Measurements from ENCODE around the gene HDAC9.

The HDAC9 gene

DNA sequence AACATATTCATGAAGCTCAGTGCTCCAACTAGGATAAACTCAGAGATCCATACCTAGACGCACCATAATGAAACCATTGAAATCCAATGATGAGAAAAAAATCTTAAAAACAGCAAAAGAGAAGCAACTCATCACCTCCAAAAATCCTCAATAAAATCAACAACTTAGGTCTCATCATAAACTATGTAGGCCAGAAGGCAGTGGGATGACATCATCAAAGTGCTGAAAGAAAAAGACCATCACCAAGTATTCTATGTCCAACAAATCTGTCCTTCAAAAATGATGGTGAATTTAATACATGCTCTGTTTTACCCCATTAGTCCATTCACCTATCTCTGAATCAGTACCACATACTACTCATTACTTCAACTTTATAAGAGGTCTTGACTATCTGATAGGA, 304.4 kb downstream of the HDAC9 start:
- H3K9ac ChIP-seq (ENCODE audit: low read length) = no peak overlapping the region
- H3K4me1 ChIP-seq (ENCODE audit: control insufficient read depth, insufficient read depth, low read length) = no peaks in the 10 kb centered on the region
- H3K9me3 ChIP-seq (ENCODE audit: control insufficient read depth, low read length) = no peaks in the 10 kb centered on the region
- H3K4me3 ChIP-seq (ENCODE audit: low read length) = no peak overlapping the region
- H3K36me3 ChIP-seq (ENCODE audit: control insufficient read depth, insufficient read depth, low read length) = no peaks in the 10 kb centered on the region
- H3K27me3 ChIP-seq (ENCODE audit: control insufficient read depth, insufficient read depth, low read length) = no peaks in the 10 kb centered on the region

DNA sequence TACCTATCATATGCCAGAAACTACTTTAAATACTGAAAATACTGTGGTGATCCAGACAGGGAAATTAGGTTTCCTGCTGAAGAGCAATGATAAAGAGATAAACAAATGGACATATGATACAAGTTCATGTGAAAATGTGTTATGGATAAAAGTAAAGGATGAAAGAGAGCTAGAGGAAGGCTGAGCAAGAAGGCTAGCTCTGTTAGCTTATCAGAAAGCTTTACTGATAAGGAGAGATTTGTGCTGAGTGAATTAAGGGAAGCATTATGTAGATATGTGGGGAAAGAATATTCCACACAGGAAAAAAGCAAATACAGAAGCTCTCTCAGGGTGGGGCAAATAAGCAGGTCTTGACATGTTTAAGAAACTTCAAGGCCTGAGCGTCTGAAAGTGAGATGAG, 308.4 kb downstream of the HDAC9 start:
- Histone ChIP-seq H3K9me3 (ENCODE audit: control insufficient read depth, low read length) (no peaks in the 10 kb centered on the region), H3K4me3 (ENCODE audit: low read length) (no peak overlapping the region), H3K9ac (ENCODE audit: low read length) (no peak overlapping the region), H3K36me3 (ENCODE audit: control insufficient read depth, insufficient read depth, low read length) (no peaks in the 10 kb centered on the region), H3K4me1 (ENCODE audit: control insufficient read depth, insufficient read depth, low read length) (no peaks in the 10 kb centered on the region), H3K27me3 (ENCODE audit: control insufficient read depth, insufficient read depth, low read length) (no peaks in the 10 kb centered on the region)

DNA sequence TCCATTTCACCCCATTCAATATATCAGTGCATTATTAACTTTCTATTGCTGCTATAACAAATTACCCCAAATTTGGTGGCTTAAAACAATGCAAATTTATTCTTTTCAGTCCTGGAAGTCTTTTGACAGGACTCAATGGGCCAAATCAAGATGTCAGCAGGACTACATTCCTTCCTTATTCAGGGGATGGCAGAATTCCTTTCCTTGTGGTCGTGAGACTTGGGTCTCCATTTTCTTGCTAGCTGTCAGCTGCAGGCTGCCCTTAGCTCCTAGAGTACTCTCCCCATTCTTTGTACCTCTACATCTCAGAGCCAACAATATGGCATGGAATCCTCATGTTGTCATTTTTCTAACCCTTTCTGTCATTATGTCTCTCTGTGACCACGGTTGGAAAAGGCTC, 310.6 kb downstream of the HDAC9 start:
- H3K27me3 ChIP-seq (ENCODE audit: control insufficient read depth, insufficient read depth, low read length) = no peaks in the 10 kb centered on the region
- no peak overlapping the region for H3K4me3 ChIP-seq (ENCODE audit: low read length)
- no peaks in the 10 kb centered on the region for H3K9me3 ChIP-seq (ENCODE audit: control insufficient read depth, low read length)
- H3K4me1 ChIP-seq (ENCODE audit: control insufficient read depth, insufficient read depth, low read length) = no peaks in the 10 kb centered on the region
- no peak overlapping the region for H3K9ac ChIP-seq (ENCODE audit: low read length)
- H3K36me3 ChIP-seq (ENCODE audit: control insufficient read depth, insufficient read depth, low read length) = no peaks in the 10 kb centered on the region

DNA sequence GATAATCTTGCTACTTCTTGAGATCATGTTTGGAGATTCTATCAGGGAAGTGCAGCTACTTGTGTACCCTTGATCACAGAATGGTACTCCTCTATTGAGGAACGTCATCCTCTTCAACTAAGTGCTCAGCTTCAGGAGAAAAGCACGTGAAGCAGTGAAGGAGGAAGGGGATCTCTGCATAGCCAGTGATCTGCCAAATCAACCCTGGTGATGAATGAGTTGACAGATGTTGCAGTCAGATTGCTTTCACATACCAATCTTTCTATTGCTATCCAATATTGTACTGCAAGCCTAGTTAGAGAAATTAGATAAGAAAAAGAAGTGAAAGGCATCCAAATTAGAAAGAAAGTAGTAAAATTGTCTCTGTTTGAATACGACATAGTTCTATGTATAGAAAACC, 312.5 kb downstream of the HDAC9 start:
- Histone ChIP-seq H3K4me3 (ENCODE audit: low read length) (no peak overlapping the region), H3K9me3 (ENCODE audit: control insufficient read depth, low read length) (no peaks in the 10 kb centered on the region), H3K27me3 (ENCODE audit: control insufficient read depth, insufficient read depth, low read length) (no peaks in the 10 kb centered on the region), H3K9ac (ENCODE audit: low read length) (no peak overlapping the region), H3K36me3 (ENCODE audit: control insufficient read depth, insufficient read depth, low read length) (no peaks in the 10 kb centered on the region), H3K4me1 (ENCODE audit: control insufficient read depth, insufficient read depth, low read length) (no peaks in the 10 kb centered on the region)

DNA sequence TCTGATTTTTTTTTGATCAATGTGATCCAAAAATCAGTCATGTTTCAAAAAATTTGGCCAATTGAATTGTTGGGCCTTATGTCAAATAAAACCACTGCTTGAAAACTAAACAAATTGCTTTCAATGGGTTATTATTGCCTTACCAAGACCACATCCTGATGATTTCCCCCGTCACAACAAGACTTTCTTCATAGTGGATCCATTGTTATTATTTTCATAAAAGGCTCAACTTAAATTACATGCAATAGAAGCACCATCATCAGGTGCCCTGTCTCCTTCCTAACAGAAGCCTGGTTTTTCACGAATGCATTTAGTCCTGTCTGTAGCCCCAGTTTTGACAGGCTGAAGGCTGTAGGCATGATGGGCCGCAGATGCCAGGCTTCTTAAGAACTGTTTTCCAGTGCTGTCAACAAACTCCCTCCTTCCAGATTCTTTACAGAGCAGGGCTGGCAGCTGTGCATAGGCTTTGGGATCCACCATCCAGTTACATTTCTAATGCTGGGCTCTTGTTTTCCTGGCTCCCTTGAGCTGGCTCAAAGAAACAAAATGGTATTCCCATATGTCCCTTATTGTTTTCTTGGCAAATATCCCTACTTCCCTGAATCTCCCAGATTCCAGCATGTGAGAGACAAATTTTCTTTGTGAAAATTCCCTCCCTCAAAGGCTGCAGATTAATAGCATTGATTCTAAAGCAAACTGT, 319.9 kb downstream of the HDAC9 start:
- Histone ChIP-seq H3K27me3 (ENCODE audit: control insufficient read depth, insufficient read depth, low read length) (no peaks in the 10 kb centered on the region), H3K36me3 (ENCODE audit: control insufficient read depth, insufficient read depth, low read length) (no peaks in the 10 kb centered on the region), H3K9ac (ENCODE audit: low read length) (no peak overlapping the region), H3K4me3 (ENCODE audit: low read length) (no peak overlapping the region), H3K9me3 (ENCODE audit: control insufficient read depth, low read length) (no peaks in the 10 kb centered on the region), H3K4me1 (ENCODE audit: control insufficient read depth, insufficient read depth, low read length) (no peaks in the 10 kb centered on the region)

DNA sequence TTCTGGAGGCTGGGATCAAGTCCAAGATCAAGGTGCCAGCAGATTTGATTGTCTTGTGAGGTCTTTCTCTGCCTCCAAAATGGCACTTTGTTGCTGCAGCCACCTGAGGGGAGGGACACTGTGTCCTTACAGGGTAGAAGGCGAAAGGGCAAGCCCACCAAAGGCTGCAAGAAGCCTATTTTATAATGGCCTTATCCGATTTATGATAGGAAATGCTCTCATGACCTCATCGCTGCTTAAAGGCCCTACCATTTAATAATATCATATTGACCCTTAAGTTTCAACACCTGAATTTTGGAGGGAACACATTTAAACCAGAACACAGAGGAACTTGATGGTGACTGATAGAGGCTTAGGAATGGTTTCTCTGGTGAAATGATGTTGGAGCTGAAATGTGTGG, 325.4 kb downstream of the HDAC9 start:
- H3K4me1 ChIP-seq (ENCODE audit: control insufficient read depth, insufficient read depth, low read length) = no peaks in the 10 kb centered on the region
- no peak overlapping the region for H3K4me3 ChIP-seq (ENCODE audit: low read length)
- no peaks in the 10 kb centered on the region for H3K9me3 ChIP-seq (ENCODE audit: control insufficient read depth, low read length)
- H3K9ac ChIP-seq (ENCODE audit: low read length) = no peak overlapping the region
- no peaks in the 10 kb centered on the region for H3K36me3 ChIP-seq (ENCODE audit: control insufficient read depth, insufficient read depth, low read length)
- no peaks in the 10 kb centered on the region for H3K27me3 ChIP-seq (ENCODE audit: control insufficient read depth, insufficient read depth, low read length)

DNA sequence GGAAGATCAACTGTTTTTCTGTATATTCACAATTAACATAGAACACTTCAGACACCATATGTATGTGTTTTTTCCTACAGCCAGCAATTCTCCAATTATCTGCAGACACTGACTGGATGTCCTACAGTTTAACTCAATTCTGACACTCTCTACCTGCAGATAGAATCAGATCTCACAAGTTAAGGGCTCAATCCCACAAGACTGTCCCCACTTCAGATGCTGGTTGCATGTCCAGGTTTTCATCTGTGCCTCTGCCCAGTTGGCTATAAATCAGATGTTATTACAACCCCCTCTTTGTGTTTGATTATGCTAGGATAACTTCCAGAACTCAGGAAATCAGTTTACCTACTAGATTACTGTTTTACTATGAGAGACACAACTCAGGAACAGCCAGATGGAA, 326.0 kb downstream of the HDAC9 start:
- no peaks in the 10 kb centered on the region for H3K27me3 ChIP-seq (ENCODE audit: control insufficient read depth, insufficient read depth, low read length)
- H3K9me3 ChIP-seq (ENCODE audit: control insufficient read depth, low read length) = no peaks in the 10 kb centered on the region
- H3K36me3 ChIP-seq (ENCODE audit: control insufficient read depth, insufficient read depth, low read length) = no peaks in the 10 kb centered on the region
- H3K4me1 ChIP-seq (ENCODE audit: control insufficient read depth, insufficient read depth, low read length) = no peaks in the 10 kb centered on the region
- no peak overlapping the region for H3K9ac ChIP-seq (ENCODE audit: low read length)
- no peak overlapping the region for H3K4me3 ChIP-seq (ENCODE audit: low read length)

DNA sequence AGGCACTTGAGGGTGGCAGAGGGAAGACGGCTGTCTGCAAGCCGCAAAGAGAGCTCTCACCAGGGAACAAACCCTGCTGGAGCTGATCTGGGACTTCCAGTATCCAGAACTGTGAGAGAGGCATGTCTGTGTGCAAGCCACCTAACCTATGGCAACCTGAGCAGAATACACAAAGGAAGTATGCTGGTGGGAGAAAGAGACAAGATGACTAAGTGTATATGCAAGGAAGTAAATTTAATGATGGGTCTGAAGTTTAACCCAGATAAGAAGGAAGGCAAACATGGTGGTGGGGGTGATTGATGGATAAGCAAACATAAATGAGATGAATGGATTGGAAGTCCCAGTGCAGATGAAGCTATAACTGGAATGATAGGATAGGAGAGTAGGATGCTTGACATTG, 328.6 kb downstream of the HDAC9 start:
- no peak overlapping the region for H3K9ac ChIP-seq (ENCODE audit: low read length)
- H3K27me3 ChIP-seq (ENCODE audit: control insufficient read depth, insufficient read depth, low read length) = no peaks in the 10 kb centered on the region
- H3K4me3 ChIP-seq (ENCODE audit: low read length) = no peak overlapping the region
- no peaks in the 10 kb centered on the region for H3K4me1 ChIP-seq (ENCODE audit: control insufficient read depth, insufficient read depth, low read length)
- no peaks in the 10 kb centered on the region for H3K36me3 ChIP-seq (ENCODE audit: control insufficient read depth, insufficient read depth, low read length)
- no peaks in the 10 kb centered on the region for H3K9me3 ChIP-seq (ENCODE audit: control insufficient read depth, low read length)

DNA sequence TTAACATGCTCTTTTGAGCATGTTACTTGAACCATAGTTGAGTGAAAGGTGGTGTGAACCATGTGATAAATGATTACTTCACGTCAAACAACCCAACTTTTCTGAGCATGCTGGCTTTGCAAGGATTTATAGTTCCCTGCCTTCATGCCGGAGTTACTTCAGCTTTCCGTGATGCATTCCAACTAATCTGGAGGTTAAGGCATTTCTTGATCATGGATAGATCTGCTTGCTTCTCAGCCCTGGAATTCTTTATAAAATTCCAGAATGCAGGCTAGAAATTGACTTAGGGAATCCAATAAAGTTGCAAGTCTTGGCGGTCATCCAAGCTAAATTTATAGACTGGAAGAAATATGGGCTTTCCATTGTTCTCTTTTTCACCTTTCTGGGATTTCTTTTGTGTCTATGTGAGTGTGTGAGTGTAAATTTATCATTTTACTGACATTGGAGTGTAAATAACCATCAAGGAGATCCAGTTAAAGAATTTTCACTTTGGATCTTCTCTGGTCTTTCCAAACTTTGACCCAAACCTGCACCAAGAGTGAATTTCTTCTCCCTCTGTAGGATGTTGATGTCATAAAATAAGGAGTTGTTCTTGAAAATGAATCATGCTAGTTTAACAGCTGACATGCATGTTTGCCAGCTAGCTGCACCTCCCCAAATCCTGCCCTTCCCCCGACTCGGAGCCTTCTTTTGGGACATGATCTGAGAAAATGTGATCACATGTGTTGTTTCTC, 332.9 kb downstream of the HDAC9 start:
- Histone ChIP-seq H3K36me3 (ENCODE audit: control insufficient read depth, insufficient read depth, low read length) (no peaks in the 10 kb centered on the region), H3K9me3 (ENCODE audit: control insufficient read depth, low read length) (no peaks in the 10 kb centered on the region), H3K9ac (ENCODE audit: low read length) (no peak overlapping the region), H3K4me3 (ENCODE audit: low read length) (no peak overlapping the region), H3K27me3 (ENCODE audit: control insufficient read depth, insufficient read depth, low read length) (no peaks in the 10 kb centered on the region), H3K4me1 (ENCODE audit: control insufficient read depth, insufficient read depth, low read length) (no peaks in the 10 kb centered on the region)

DNA sequence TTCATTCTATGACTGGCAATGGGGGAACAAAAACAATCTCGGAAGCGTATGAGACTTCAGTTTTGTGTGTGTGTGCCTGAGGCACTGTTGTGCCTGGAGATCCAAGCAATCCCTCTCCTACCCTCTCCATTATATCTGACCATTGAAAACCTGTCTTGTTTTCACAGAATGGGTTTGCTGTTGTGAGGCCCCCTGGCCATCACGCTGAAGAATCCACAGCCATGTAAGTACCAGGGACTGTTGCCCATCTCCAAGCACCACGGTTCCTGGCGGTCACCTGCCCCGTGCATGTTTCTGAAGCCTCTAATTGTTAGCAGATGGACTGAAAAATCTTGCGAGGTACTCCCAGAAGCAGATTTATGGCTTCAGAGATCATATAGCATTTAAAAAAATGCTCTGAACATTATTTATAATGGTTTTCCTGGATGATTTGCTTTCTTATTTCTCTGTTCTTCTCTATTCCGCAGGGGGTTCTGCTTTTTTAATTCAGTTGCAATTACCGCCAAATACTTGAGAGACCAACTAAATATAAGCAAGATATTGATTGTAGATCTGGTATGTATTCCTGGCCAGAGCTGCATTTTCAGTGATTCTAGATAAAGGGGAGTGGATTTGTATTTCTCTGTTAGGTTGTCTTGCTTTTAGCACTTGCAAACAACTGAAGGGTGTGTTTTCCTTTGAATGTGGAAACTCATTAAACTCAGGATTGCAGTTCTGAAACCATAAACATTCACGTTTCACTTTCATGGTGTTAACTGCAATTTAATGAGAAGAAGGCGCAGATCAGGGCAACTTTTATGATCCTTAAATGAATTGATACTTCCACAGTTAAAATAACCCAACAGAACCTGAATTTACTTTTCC, 333.7 kb downstream of the HDAC9 start:
- Histone ChIP-seq H3K9me3 (ENCODE audit: control insufficient read depth, low read length) (no peaks in the 10 kb centered on the region), H3K36me3 (ENCODE audit: control insufficient read depth, insufficient read depth, low read length) (no peaks in the 10 kb centered on the region), H3K4me3 (ENCODE audit: low read length) (no peak overlapping the region), H3K27me3 (ENCODE audit: control insufficient read depth, insufficient read depth, low read length) (no peaks in the 10 kb centered on the region), H3K4me1 (ENCODE audit: control insufficient read depth, insufficient read depth, low read length) (no peaks in the 10 kb centered on the region), H3K9ac (ENCODE audit: low read length) (no peak overlapping the region)

DNA sequence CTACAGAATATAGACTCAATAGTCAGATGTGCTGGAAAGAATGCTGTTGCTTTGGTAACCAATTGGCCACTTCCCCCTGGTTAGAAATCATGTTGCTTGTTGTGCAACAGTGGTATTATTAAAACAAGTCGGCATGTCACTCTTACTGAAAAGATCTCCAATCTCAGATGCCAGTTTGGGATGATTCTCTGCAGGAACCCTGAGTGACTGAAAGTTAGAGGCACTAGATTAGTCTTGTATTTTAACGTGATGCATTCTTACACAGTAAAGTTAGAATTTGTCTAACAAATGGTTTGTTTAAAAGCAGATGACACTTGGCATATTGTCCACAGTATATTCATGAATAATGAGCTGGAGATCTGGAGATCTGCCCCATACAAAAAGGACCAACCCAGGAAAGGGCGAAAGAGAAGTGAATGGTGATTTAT, 334.3 kb downstream of the HDAC9 start:
- Histone ChIP-seq H3K36me3 (ENCODE audit: control insufficient read depth, insufficient read depth, low read length) (no peaks in the 10 kb centered on the region), H3K27me3 (ENCODE audit: control insufficient read depth, insufficient read depth, low read length) (no peaks in the 10 kb centered on the region), H3K9ac (ENCODE audit: low read length) (no peak overlapping the region), H3K4me1 (ENCODE audit: control insufficient read depth, insufficient read depth, low read length) (no peaks in the 10 kb centered on the region), H3K4me3 (ENCODE audit: low read length) (no peak overlapping the region), H3K9me3 (ENCODE audit: control insufficient read depth, low read length) (no peaks in the 10 kb centered on the region)

DNA sequence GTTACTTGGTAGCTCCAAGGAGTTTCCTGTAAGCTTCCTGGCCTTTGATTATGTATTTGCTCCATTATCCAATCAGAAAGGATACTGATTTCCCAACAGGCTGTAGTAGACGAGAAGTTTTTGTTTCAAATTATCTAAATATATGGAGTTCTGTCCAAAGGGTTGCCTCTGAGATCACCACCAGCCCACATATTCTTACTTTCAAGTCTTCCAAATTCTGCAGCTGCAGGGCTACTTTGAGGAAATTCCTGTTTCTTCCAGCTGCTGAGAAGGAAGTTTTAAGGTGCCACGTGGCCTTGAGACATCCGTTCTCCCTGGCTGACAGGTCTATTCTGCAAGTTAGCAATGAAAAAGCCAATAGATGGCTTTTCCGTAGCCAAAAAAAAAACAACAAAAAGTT, 335.9 kb downstream of the HDAC9 start:
- Histone ChIP-seq H3K4me3 (ENCODE audit: low read length) (no peak overlapping the region), H3K36me3 (ENCODE audit: control insufficient read depth, insufficient read depth, low read length) (no peaks in the 10 kb centered on the region), H3K27me3 (ENCODE audit: control insufficient read depth, insufficient read depth, low read length) (no peaks in the 10 kb centered on the region), H3K4me1 (ENCODE audit: control insufficient read depth, insufficient read depth, low read length) (no peaks in the 10 kb centered on the region), H3K9ac (ENCODE audit: low read length) (no peak overlapping the region), H3K9me3 (ENCODE audit: control insufficient read depth, low read length) (no peaks in the 10 kb centered on the region)
